Measurements from ENCODE around the gene NUDT3.
A peak's percentile ranks its signal among the peaks of the same experiment; 100 is the strongest.
"Not testable (repeated sequence)": the region's sequence is repeated elsewhere in the genome, so short reads cannot be mapped to it uniquely, and the experiment has no call there.

NUDT3 gene

DNA sequence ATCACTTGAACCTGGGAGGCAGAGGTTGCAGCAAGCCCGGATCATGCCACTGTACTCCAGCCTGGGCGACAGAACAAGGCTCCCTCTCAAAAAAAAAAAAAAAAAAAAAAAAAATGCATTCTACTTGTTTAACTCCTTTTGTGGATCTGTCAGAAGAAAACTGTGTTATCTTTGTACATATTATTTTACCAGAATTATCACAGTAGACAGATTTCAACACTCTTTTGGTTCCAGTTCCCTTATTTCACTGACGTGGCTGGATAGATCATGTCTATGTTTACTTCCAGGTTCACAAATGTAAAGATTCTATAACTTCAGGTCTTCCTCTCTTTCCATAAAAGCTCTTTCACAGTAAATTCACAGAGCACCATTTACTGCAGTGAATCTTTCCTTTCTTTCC, 18.4 kb downstream of the NUDT3 start:
- TF ChIP-seq, protein P1, sequence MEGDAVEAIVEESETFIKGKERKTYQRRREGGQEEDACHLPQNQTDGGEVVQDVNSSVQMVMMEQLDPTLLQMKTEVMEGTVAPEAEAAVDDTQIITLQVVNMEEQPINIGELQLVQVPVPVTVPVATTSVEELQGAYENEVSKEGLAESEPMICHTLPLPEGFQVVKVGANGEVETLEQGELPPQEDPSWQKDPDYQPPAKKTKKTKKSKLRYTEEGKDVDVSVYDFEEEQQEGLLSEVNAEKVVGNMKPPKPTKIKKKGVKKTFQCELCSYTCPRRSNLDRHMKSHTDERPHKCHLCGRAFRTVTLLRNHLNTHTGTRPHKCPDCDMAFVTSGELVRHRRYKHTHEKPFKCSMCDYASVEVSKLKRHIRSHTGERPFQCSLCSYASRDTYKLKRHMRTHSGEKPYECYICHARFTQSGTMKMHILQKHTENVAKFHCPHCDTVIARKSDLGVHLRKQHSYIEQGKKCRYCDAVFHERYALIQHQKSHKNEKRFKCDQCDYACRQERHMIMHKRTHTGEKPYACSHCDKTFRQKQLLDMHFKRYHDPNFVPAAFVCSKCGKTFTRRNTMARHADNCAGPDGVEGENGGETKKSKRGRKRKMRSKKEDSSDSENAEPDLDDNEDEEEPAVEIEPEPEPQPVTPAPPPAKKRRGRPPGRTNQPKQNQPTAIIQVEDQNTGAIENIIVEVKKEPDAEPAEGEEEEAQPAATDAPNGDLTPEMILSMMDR (IDR thresholded peaks at IDR 0.05) = no peak
- H3K36me3 ChIP-seq = no peaks in the 10 kb centered on the region
- H3K4me3 ChIP-seq = no peak overlapping the region
- no peak for DNase-seq
- intact Hi-C loops (cut with DNase I; ENCODE audit: low total_unique reads) = loop anchor here (10.0 kb wide), 1 partner anchor 49 kb away; no protein-coding TSS in a partner anchor
- H3K4me1 ChIP-seq = peaks cover 0 to 13% (median 0%) of the 10 kb centered on the region in 4 donors
- no peaks in the 10 kb centered on the region for H3K9me3 ChIP-seq
- no peaks in the 10 kb centered on the region for H3K27me3 ChIP-seq
- H3K27ac ChIP-seq = no peak overlapping the region

DNA sequence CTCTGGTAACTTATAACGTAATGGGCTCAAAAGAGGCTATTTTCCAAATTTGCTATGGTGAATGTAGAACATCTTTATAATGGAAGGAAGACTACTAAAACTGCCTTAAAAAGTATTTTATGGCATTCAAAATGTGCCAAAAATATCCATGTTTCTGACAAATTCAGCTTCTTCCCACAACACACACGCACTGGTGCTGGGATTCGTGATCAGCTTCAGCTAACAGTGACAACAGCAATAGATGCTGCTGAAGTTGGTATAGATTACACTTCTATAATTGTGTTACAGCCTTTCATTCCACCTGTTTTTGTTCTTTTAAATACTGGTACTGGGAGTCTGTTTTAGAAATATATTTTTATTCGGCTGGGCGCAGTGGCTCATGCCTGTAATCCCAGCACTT, 19.0 kb downstream of the NUDT3 start:
- H3K4me1 ChIP-seq = peaks cover 0 to 13% (median 0%) of the 10 kb centered on the region in 4 donors
- no peaks in the 10 kb centered on the region for H3K9me3 ChIP-seq
- no peak for DNase-seq
- no peaks in the 10 kb centered on the region for H3K27me3 ChIP-seq
- no peak overlapping the region for H3K27ac ChIP-seq
- no peaks in the 10 kb centered on the region for H3K36me3 ChIP-seq
- intact Hi-C loops (cut with DNase I; ENCODE audit: low total_unique reads) = loop anchor here (10.0 kb wide), 1 partner anchor 49 kb away; no protein-coding TSS in a partner anchor
- H3K4me3 ChIP-seq = no peak overlapping the region
- TF ChIP-seq, protein P1 (IDR thresholded peaks at IDR 0.05) = no peak

GRCh38 chr6:34371865-34372264, 20.6 kb downstream of the NUDT3 start:
- intact Hi-C loops (cut with DNase I; ENCODE audit: low total_unique reads) = loop anchor here (10.0 kb wide), 1 partner anchor 47 kb away; no protein-coding TSS in a partner anchor

DNA sequence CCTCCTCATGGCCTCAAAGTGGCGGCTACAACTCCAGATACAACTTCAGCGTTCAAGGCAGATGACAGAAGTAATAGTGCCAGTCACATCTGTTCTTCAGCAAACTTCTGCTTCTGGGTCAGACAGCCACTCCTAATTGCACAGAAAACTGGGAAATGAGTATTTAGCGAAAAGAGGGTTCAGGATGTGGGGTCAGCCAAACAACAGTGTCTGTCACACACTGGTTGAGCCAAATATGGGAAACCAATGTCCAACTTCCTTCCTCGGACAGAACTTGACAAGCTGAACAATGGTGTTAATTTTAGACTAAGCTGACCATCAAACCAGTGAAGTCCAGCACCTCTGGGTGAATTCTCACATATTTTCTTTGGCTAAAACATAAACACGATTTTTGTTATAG, 22.1 kb downstream of the NUDT3 start:
- DNase-seq = no peak
- Histone ChIP-seq H3K4me1 (peaks cover 0 to 5% (median 0%) of the 10 kb centered on the region in 4 donors), H3K27ac (no peak overlapping the region), H3K9me3 (no peaks in the 10 kb centered on the region), H3K27me3 (no peaks in the 10 kb centered on the region), H3K4me3 (no peak overlapping the region), H3K36me3 (no peaks in the 10 kb centered on the region)
- intact Hi-C loops (cut with DNase I; ENCODE audit: low total_unique reads) = loop anchor here (10.0 kb wide), 1 partner anchor 46 kb away; no protein-coding TSS in a partner anchor
- TF ChIP-seq, protein P1 (IDR thresholded peaks at IDR 0.05) = no peak

More at GRCh38 chr6:34371865-34372264, 20.6 kb downstream of the NUDT3 start:
- not testable (repeated sequence) for H3K36me3 ChIP-seq, H3K9me3 ChIP-seq, DNase-seq, H3K4me3 ChIP-seq, H3K27ac ChIP-seq, H3K27me3 ChIP-seq
- H3K4me1 ChIP-seq = peaks cover 0 to 11% (median 0%) of the 10 kb centered on the region in 4 donors

- intact Hi-C loops (cut with DNase I; ENCODE audit: low total_unique reads) = no loop called here
- no peak overlapping the region for H3K27ac ChIP-seq
- H3K4me1 ChIP-seq = no peaks in the 10 kb centered on the region
- no peaks in the 10 kb centered on the region for H3K36me3 ChIP-seq
- no peaks in the 10 kb centered on the region for H3K9me3 ChIP-seq
- no peak overlapping the region for H3K4me3 ChIP-seq
- TF ChIP-seq, protein P1 (IDR thresholded peaks at IDR 0.05) = no peak
- H3K27me3 ChIP-seq = no peaks in the 10 kb centered on the region
- DNase-seq = no peak
Observed at GRCh38 chr6:34369385-34369784, 23.1 kb downstream of the NUDT3 start.

DNA sequence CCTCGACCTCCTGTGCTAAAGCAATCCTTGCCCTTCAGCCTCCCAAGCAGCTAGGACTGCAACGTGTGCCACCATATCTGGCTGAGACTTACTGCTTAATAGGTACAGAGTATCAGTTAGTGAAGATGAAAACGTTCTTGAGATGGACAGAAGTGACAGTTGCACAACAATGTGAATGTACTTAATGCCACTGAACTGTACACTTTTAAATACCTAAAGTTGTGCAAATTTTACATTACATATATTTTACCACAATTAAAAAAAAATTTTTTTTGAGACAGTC, 25.9 kb downstream of the NUDT3 start:
- Histone ChIP-seq H3K4me3 (no peak overlapping the region), H3K27ac (no peak overlapping the region), H3K9me3 (no peaks in the 10 kb centered on the region), H3K27me3 (no peaks in the 10 kb centered on the region), H3K36me3 (no peaks in the 10 kb centered on the region), H3K4me1 (peaks cover 0 to 21% (median 8%) of the 10 kb centered on the region in 4 donors)
- DNase-seq = no peak
- intact Hi-C loops (cut with DNase I; ENCODE audit: low total_unique reads) = no loop called here
- TF ChIP-seq, protein P1 (IDR thresholded peaks at IDR 0.05) = no peak

DNA sequence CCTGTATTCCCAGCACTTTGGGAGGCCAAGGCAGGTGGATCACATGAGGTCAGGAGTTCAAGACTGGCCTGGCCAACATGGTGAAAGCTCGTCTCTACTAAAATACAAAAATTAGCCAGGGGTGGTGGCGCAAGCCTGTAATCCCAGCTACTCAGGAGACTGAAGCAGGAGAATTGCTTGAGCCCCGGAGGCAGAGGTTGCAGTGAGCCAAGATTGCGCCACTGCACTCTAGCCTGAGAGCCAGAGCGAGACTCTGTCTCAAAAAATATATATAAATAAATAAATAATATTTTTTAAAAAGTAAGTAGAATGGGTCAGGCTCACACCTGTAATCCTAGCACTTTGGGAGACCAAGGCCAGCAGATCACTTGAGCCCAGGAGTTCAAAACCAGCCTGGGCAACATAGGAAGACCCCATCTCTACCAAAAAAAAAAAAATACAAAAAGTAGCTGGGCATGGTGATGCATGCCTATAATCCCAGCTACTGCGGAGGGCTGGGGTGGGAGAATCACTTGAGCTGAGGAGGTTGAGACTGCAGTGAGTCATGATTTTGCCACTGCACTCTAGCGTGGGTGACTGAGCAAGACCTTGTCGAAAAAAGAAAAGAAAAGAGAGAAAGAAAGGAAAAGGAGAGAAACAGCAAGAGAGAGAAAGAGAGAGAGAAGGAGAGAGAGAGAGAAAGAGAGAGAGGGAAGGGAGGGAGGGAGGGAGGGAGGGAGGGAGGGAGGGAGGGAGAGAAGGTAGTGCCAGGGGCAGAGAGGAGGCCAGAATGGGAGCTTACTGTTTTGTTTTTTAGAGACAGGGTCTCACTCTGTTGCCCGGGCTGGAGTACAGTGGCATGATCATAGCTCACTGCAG, 26.5 kb downstream of the NUDT3 start:
- intact Hi-C loops (cut with DNase I; ENCODE audit: low total_unique reads); H3K4me3 ChIP-seq: not testable (repeated sequence)

GRCh38 chr6:34363681-34364075, 28.8 kb downstream of the NUDT3 start:
- H3K4me3 ChIP-seq; intact Hi-C loops (cut with DNase I; ENCODE audit: low total_unique reads): not testable (repeated sequence)
- H3K27ac ChIP-seq = peak overlapping the region; percentile 1 to 2

More for the DNA sequence above, 26.5 kb downstream of the NUDT3 start:
- H3K27ac ChIP-seq, H3K9me3 ChIP-seq, H3K27me3 ChIP-seq, DNase-seq, H3K36me3 ChIP-seq: not testable (repeated sequence)
- peaks cover 0 to 22% (median 8%) of the 10 kb centered on the region in 4 donors for H3K4me1 ChIP-seq

More at GRCh38 chr6:34363681-34364075, 28.8 kb downstream of the NUDT3 start:
- peaks cover 0 to 44% (median 13%) of the 10 kb centered on the region in 4 donors for H3K4me1 ChIP-seq
- not testable (repeated sequence) for DNase-seq, H3K9me3 ChIP-seq, H3K36me3 ChIP-seq, H3K27me3 ChIP-seq
